ENCODE results near the gene SLN.

Gene SLN

GRCh38 chr11:107682171-107682570, 29.7 kb downstream of the SLN start:
- no peak for DNase-seq

- DNase-seq, result no peak
Observed at GRCh38 chr11:107679255-107680024, 32.4 kb downstream of the SLN start.

DNA sequence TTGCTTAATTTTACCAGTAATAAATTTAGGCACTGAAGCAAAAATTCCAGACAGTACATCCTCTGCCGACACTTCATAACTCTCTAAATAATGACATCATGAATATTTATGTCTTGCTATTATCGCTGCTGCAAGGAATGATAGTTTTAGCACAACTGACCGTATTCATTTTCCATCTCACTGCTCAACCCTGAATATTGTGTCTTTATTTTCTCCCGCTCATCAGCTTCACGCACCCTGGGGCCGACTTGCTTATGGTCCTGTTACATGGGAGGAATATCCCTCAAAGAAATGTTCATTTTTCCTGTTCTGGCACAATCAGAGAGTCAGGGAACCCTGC, 33.3 kb downstream of the SLN start:
- no peak for DNase-seq

- DNase-seq, result no peak
Observed at GRCh38 chr11:107677924-107678631, 33.8 kb downstream of the SLN start.

GRCh38 chr11:107676336-107677057, 35.4 kb downstream of the SLN start:
- DNase-seq, result no peak

- DNase-seq, result no peak
Observed at GRCh38 chr11:107675902-107676301, 36.0 kb downstream of the SLN start.

- no peak for DNase-seq
Observed at GRCh38 chr11:107669893-107670601, 41.8 kb downstream of the SLN start.

DNA sequence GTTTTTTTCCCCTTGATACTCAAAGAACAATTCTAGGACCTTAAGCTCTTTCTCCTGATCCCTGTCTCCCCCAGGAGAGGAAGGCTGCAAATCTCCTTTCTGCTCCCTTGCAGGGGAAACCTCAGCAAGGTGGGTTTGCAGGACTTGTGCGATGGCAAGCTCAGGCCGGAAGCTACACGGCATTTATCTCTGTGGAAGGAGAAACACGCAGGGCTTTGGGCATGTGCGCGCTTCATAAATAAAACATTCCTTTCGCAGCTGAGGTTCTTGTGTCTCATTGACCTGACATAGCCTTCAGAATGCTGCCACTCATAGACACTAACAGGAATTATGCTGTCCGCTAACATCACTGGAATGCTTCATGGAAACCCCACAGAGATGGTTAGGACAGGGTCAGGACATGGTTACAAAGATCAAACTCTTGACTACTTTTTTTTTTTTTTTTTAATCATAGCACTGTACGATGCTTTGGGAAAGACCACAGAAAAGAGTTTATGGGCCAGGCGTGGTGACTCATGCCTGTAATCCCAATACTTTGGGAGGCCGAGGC, 42.6 kb downstream of the SLN start:
- DNase-seq, result no peak

GRCh38 chr11:107666911-107667613, 44.8 kb downstream of the SLN start:
- no peak for DNase-seq

DNA sequence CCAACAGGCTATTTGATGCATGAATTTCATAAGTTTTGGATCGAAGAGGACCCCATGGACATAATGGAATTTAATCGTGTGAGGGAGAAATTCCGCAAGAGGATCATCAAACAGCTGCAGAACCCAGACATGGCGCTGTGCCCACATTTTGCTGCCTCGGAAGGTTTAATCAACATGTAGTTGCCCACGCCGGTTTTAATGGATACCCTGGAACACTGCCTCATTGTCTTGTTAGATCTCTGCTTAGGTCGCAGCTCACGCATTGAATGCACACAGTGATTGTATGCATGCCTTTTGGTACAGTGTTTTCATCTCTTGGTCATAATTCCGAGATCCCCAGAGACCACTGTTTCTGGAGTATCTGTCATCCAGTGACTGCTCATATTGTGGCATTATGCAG, 46.8 kb downstream of the SLN start:
- no peak for DNase-seq

DNA sequence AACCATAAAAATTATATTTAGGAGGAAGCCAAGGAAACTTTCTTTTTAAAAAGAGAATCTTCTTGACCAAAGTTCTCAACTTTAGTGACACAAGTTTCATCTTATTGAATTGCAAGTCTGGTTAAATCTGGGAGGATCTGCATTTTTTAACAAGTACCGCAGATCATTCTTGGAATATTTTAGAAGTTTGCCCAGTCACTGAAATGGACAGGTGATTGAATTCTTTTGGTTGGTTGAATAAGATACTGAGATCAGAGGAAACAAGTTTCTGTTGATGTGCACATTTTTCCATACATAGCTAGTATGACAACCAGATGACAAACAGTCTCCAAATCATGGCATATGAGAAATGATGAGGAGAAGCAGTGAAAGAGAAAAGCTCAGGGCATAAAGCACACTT, 50.2 kb downstream of the SLN start:
- no peak for DNase-seq

- DNase-seq, result no peak
Observed at GRCh38 chr11:107660066-107660465, 51.8 kb downstream of the SLN start.

- DNase-seq, result no peak
Observed at GRCh38 chr11:107659310-107659709, 52.5 kb downstream of the SLN start.
